ENCODE results near the gene MARCHF2. TPM values are rescaled to one million over a fixed set of nuclear protein-coding genes. Genes with fewer than 3 reads are reported as not detected.

Gene MARCHF2
- total RNA-seq, 1 experiment from 2014 or later, result 27.5 TPM

DNA sequence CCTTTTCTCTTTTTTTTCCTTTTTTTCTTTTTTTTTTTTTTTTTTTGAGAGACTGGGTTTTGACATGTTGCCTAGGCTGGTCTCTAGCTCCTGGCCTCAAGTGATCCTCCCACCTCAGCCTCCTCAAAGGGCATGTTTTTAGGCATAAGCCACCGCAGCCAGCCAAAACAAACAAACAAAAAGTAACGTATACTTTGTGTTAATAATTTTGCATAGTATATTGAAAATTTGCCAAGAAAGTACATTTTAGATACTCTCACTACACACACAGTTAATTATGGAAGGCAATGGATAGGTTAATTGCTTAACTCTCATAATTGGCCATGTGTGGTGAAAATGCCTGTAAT, 24.5 kb upstream of the MARCHF2 start:
- peaks cover 15 to 19% (median 17%) of the 10 kb centered on the region in 3 experiments; a peak in 6 of 7 replicates for H3K36me3 Mint-ChIP-seq (ENCODE audit: insufficient read depth in 1 of 3, low read depth in 3 of 3)
- peaks cover 9 to 11% of the 10 kb centered on the region in 2 experiments; a peak in 4 of 5 replicates for H3K9me3 Mint-ChIP-seq
- no peak for DNase-seq
- no peaks in the 10 kb centered on the region for H3K27me3 Mint-ChIP-seq (ENCODE audit: low read depth)
- no peak overlapping the region for H3K14ac ChIP-seq (ENCODE audit: insufficient read depth, low read length)
- no peak overlapping the region for H2AFZ ChIP-seq (ENCODE audit: low read length)
- no peak overlapping the region for H3K56ac ChIP-seq (ENCODE audit: insufficient read length, low read depth, low read length)
- no peak overlapping the region for H2BK120ac ChIP-seq (ENCODE audit: low read depth, low read length, poor library complexity, severe bottlenecking)
- no peak overlapping the region for H2BK12ac ChIP-seq (ENCODE audit: insufficient read length, low read depth, low read length)
- no peaks in the 10 kb centered on the region for H3K23me2 ChIP-seq (ENCODE audit: insufficient read length, low read depth, low read length, poor library complexity, severe bottlenecking)
- H3K9ac ChIP-seq (ENCODE audit: extremely low read depth, insufficient read length, low read length), result no peak overlapping the region
- no peak overlapping the region for H3K4ac ChIP-seq (ENCODE audit: low read depth, low read length)
- H3K27me3 ChIP-seq (ENCODE audit: insufficient read depth, low read length), result no peaks in the 10 kb centered on the region
- H2AK5ac ChIP-seq (ENCODE audit: insufficient read length, low read length), result no peak overlapping the region
- no peak overlapping the region for H4K8ac ChIP-seq (replicated peaks; ENCODE audit: insufficient read length, low read depth, low read length)
- no peak overlapping the region for H3T11ph ChIP-seq (ENCODE audit: low read length)
- no peaks in the 10 kb centered on the region for H3K9me3 ChIP-seq (ENCODE audit: control insufficient read depth, low read depth, low read length)
- H3K79me2 ChIP-seq (ENCODE audit: insufficient read depth, low read length), result peaks cover 14% of the 10 kb centered on the region; the same call in 1 of the 2 replicates
- H3K4me3 Mint-ChIP-seq, result peak overlapping the region; percentile 32 to 44; a peak in 3 of 5 replicates
- H3K79me1 ChIP-seq (ENCODE audit: insufficient read depth, low read depth, low read length, poor library complexity, severe bottlenecking), result no peaks in the 10 kb centered on the region
- WGBS (ENCODE audit: extremely low coverage, insufficient read length, low lambda C conversion rate), result no CpG with 5 or more reads among the region's 2 CpGs
- TF ChIP-seq CTCF (conservative IDR thresholded peaks at IDR 0.05), result no peak
- no peak overlapping the region for H4K91ac ChIP-seq (ENCODE audit: insufficient read length, low read depth, low read length)
- H3K27ac Mint-ChIP-seq, result no peak overlapping the region
- H4K20me1 ChIP-seq (ENCODE audit: control insufficient read depth, insufficient read depth, insufficient read length), result no peaks in the 10 kb centered on the region
- H3K23ac ChIP-seq (ENCODE audit: insufficient read length, low read depth, low read length), result no peak overlapping the region
- H2BK20ac ChIP-seq (ENCODE audit: low read depth, low read length, poor library complexity, severe bottlenecking), result no peak overlapping the region
- H2BK5ac ChIP-seq (ENCODE audit: insufficient read length, low read length), result no peak overlapping the region
- H4K5ac ChIP-seq (ENCODE audit: insufficient read length, low read depth, low read length), result no peak overlapping the region
- H3K4me1 Mint-ChIP-seq, result peaks cover 6 to 14% of the 10 kb centered on the region in 2 experiments; a peak in 3 of 4 replicates
- no peak overlapping the region for H3K4me2 ChIP-seq (ENCODE audit: insufficient read depth, insufficient read length, low read length)
- no peak overlapping the region for H3K18ac ChIP-seq (ENCODE audit: insufficient read length, low read depth, low read length)
- no peaks in the 10 kb centered on the region for H3K4me1 ChIP-seq (ENCODE audit: insufficient read depth, low read length)
- H3K27ac ChIP-seq (ENCODE audit: insufficient read length, low read depth, low read length), result no peak overlapping the region
- no peak overlapping the region for H2BK15ac ChIP-seq (ENCODE audit: low read depth, low read length)

All from H9 (cell line).